ENCODE results near the gene HLTF. TPM values are rescaled to one million over a fixed set of nuclear protein-coding genes. Genes with fewer than 3 reads are reported as not detected.

Gene HLTF
- total and polyA plus RNA-seq, 2 of the 13 experiments (the other 11 are each of a cell fraction or from before 2014, with no cell fraction given): 12.0 to 22.9 TPM

GRCh38 chr3:149129326-149130205, 43.2 kb upstream of the HLTF start, which contains the start of gene HPS3 (continued):
- TF ChIP-seq ZBTB34 (CRISPR knock-in tag; IDR thresholded peaks at IDR 0.05) (peak; percentile 67; the same call in 1 of the 2 replicates), ZFAT (CRISPR knock-in tag; conservative IDR thresholded peaks at IDR 0.05) (no peak), ZNF513 (CRISPR knock-in tag; conservative IDR thresholded peaks at IDR 0.05) (no peak; the same call in 1 of the 2 replicates), PREB (CRISPR knock-in tag; IDR thresholded peaks at IDR 0.05) (no peak), NR2F2 (IDR thresholded peaks at IDR 0.05; ENCODE audit: borderline replicate concordance, low read depth) (no peak), SRY (CRISPR knock-in tag; IDR thresholded peaks at IDR 0.05) (peak; percentile 88), ZNF414 (CRISPR knock-in tag; IDR thresholded peaks at IDR 0.05) (no peak), HOXD1 (CRISPR knock-in tag; IDR thresholded peaks at IDR 0.05) (peak; percentile 66; the same call in 1 of the 2 replicates), KLF13 (CRISPR knock-in tag; IDR thresholded peaks at IDR 0.05) (peak; percentile 86; the same call in 1 of the 2 replicates), USF2 (IDR thresholded peaks at IDR 0.05; ENCODE audit: low read depth, low read length) (peak; percentile 78), USF2 (CRISPR knock-in tag; IDR thresholded peaks at IDR 0.05; ENCODE audit: borderline replicate concordance) (peak; percentile 95; the same call in 1 of the 2 replicates), SALL2 (CRISPR knock-in tag; IDR thresholded peaks at IDR 0.05) (peak; percentile 41; the same call in 1 of the 2 replicates), MNT (IDR thresholded peaks at IDR 0.05) (0 out of 2 replicates have a peak, but pooled peaks have one; percentile 14), IKZF4 (CRISPR knock-in tag; IDR thresholded peaks at IDR 0.05; ENCODE audit: borderline replicate concordance, low read depth, not compliant biosample characterization) (peak; percentile 78), SOX5 (CRISPR knock-in tag; IDR thresholded peaks at IDR 0.05; ENCODE audit: borderline replicate concordance) (peak; percentile 32; the same call in 1 of the 2 replicates), ZNF770 (CRISPR knock-in tag; IDR thresholded peaks at IDR 0.05) (0 out of 2 replicates have a peak, but pooled peaks have one; percentile 36)
